H1 (cell line): ENCODE data around the gene DNAJC17.

Experiments used
- EP300 ChIP-seq, 2 experiments: IDR thresholded peaks; 1 replicate in 1 of 2; 2 replicates in 1 of 2; pipeline ENCODE4 v1.6.1; 2011 to 2012; ENCODE audit warnings: low read depth in 2 of 2, low read length in 2 of 2, mild to moderate bottlenecking in 2 of 2, borderline replicate concordance in 1 of 2, inconsistent platforms in 1 of 2, moderate library complexity in 1 of 2
- EZH2 ChIP-seq: fragments of 200-600 bp; sonication (generic); IDR thresholded peaks from 2 replicates; pipeline ENCODE4 v1.7.1; 2012; ENCODE audit warnings: low read depth, mild to moderate bottlenecking, moderate library complexity, low read length, inconsistent platforms; ENCODE audit not compliant: severe bottlenecking
- HDAC2 ChIP-seq, 2 experiments: fragments of 300-600 bp in 1 of 2; sonication (generic) in 1 of 2; IDR thresholded peaks; 2 replicates each; pipeline ENCODE4 v1.6.1; 2011 to 2012; ENCODE audit warnings: low read depth in 2 of 2, low read length in 2 of 2, mild to moderate bottlenecking in 2 of 2, moderate library complexity in 2 of 2, borderline replicate concordance in 1 of 2, inconsistent platforms in 1 of 2
- SRF ChIP-seq: IDR thresholded peaks from 2 replicates; pipeline ENCODE4 v1.6.1; 2011; ENCODE audit warnings: mild to moderate bottlenecking, low read depth, low read length, moderate library complexity
- TF ChIP-seq, protein P1 (sequence below), 3 experiments: IDR thresholded peaks; 1 replicate in 2 of 3; 2 replicates in 1 of 3; pipeline versions ENCODE4 v1.5.1 to v1.6.1; 2011; ENCODE audit warnings: low read length in 3 of 3, mild to moderate bottlenecking in 3 of 3, inconsistent platforms in 2 of 3, low read depth in 1 of 3, moderate library complexity in 1 of 3; ENCODE audit not compliant: insufficient read depth in 1 of 3; ENCODE audit errors: control extremely low read depth in 1 of 3
- TF ChIP-seq, protein P2 (sequence below): IDR thresholded peaks from 2 replicates; pipeline ENCODE4 v1.6.1; 2012; ENCODE audit warnings: inconsistent platforms

DNA sequence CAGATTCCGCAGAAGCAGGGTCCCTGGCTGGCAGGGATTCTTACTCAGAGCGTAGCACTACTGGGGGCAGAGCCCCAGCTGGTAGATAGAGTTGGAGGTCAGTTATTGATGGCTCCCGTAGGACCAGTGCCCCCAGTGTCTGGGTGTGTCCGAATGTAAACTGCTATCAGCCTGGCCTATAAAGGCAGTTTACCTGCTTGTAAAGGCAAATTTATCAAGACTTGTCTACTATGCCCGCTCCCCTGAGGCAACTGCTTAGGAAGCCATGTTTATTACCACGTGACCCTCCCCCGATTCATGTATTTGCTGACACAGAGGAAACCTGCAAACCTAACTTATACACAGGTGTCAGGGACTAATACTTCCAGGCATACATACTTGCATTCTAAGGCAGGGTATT lies 21.8 kb upstream of the DNAJC17 start:
- TF ChIP-seq, protein P1, sequence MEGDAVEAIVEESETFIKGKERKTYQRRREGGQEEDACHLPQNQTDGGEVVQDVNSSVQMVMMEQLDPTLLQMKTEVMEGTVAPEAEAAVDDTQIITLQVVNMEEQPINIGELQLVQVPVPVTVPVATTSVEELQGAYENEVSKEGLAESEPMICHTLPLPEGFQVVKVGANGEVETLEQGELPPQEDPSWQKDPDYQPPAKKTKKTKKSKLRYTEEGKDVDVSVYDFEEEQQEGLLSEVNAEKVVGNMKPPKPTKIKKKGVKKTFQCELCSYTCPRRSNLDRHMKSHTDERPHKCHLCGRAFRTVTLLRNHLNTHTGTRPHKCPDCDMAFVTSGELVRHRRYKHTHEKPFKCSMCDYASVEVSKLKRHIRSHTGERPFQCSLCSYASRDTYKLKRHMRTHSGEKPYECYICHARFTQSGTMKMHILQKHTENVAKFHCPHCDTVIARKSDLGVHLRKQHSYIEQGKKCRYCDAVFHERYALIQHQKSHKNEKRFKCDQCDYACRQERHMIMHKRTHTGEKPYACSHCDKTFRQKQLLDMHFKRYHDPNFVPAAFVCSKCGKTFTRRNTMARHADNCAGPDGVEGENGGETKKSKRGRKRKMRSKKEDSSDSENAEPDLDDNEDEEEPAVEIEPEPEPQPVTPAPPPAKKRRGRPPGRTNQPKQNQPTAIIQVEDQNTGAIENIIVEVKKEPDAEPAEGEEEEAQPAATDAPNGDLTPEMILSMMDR (IDR thresholded peaks at IDR 0.05; ENCODE audit: control extremely low read depth in 1 of 3, insufficient read depth in 1 of 3, low read depth in 1 of 3, low read length in 3 of 3) = no peak
- TF ChIP-seq EP300 (IDR thresholded peaks at IDR 0.05; ENCODE audit: borderline replicate concordance in 1 of 2, low read depth in 2 of 2, low read length in 2 of 2) (no peak), SRF (no peak), EZH2 (no peak), HDAC2 (IDR thresholded peaks at IDR 0.05; ENCODE audit: borderline replicate concordance in 1 of 2, low read depth in 2 of 2, low read length in 2 of 2) (no peak)
- TF ChIP-seq, protein P2, sequence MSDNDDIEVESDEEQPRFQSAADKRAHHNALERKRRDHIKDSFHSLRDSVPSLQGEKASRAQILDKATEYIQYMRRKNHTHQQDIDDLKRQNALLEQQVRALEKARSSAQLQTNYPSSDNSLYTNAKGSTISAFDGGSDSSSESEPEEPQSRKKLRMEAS = no peak
